H9 (cell line): Measurements from ENCODE around the gene KCNK10. TPM values are rescaled to one million over a fixed set of nuclear protein-coding genes. Genes with fewer than 3 reads are reported as not detected.

Source experiments
- DNase-seq: peaks from one replicate; pipeline ENCODE4 v3.0.0-alpha.2; 2017
- H2AFZ ChIP-seq: one replicate; pipeline ENCODE4 v1.6.1; 2013; ENCODE audit warnings: mild to moderate bottlenecking, low read length, control low read depth, moderate library complexity
- H2AK5ac ChIP-seq: 2 replicates; pipeline ENCODE4 v1.6.1; 2013; ENCODE audit warnings: low read length, control low read depth, mixed read lengths; ENCODE audit not compliant: insufficient read length
- H2BK120ac ChIP-seq: one replicate; pipeline ENCODE4 v1.6.1; 2013; ENCODE audit warnings: low read depth, mild to moderate bottlenecking, low read length, control low read depth, inconsistent platforms; ENCODE audit not compliant: poor library complexity, severe bottlenecking
- H2BK12ac ChIP-seq: 2 replicates; pipeline ENCODE4 v1.6.1; 2013; ENCODE audit warnings: low read length, control low read depth, mixed read lengths, low read depth; ENCODE audit not compliant: insufficient read length
- H2BK15ac ChIP-seq: 2 replicates; pipeline ENCODE4 v1.6.1; 2013; ENCODE audit warnings: low read depth, low read length, control low read depth
- H2BK20ac ChIP-seq: one replicate; pipeline ENCODE4 v1.6.1; 2013; ENCODE audit warnings: low read depth, mild to moderate bottlenecking, low read length, control low read depth, inconsistent platforms; ENCODE audit not compliant: poor library complexity, severe bottlenecking
- H2BK5ac ChIP-seq: 2 replicates; pipeline ENCODE4 v1.6.1; 2013; ENCODE audit warnings: low read length, control low read depth, mixed read lengths; ENCODE audit not compliant: insufficient read length
- H3K14ac ChIP-seq: 2 replicates; pipeline ENCODE4 v1.6.1; 2013; ENCODE audit warnings: low read length, control low read depth; ENCODE audit not compliant: insufficient read depth
- H3K18ac ChIP-seq: 2 replicates; pipeline ENCODE4 v1.6.1; 2013; ENCODE audit warnings: low read depth, mild to moderate bottlenecking, mixed read lengths, low read length, control low read depth; ENCODE audit not compliant: insufficient read length
- H3K23ac ChIP-seq: 2 replicates; pipeline ENCODE4 v1.6.1; 2013; ENCODE audit warnings: low read length, control low read depth, mixed read lengths, low read depth; ENCODE audit not compliant: insufficient read length
- H3K23me2 ChIP-seq: 2 replicates; pipeline ENCODE4 v1.6.1; 2013; ENCODE audit warnings: low read depth, mild to moderate bottlenecking, mixed read lengths, low read length, control low read depth; ENCODE audit not compliant: insufficient read length, poor library complexity, severe bottlenecking
- H3K27ac ChIP-seq: 2 replicates; pipeline ENCODE4 v1.5.1; 2013; ENCODE audit warnings: low read length, control low read depth, mixed read lengths, low read depth; ENCODE audit not compliant: insufficient read length
- H3K27me3 ChIP-seq: 2 replicates; pipeline ENCODE4 v1.6.1; 2013; ENCODE audit warnings: low read length, control low read depth, inconsistent platforms; ENCODE audit not compliant: insufficient read depth
- H3K4ac ChIP-seq: 2 replicates; pipeline ENCODE4 v1.6.1; 2013; ENCODE audit warnings: low read depth, mild to moderate bottlenecking, control low read depth, inconsistent platforms, low read length, moderate library complexity
- H3K4me1 ChIP-seq: 2 replicates; pipeline ENCODE4 v1.6.1; 2013; ENCODE audit warnings: low read length, control low read depth, inconsistent platforms; ENCODE audit not compliant: insufficient read depth
- H3K4me2 ChIP-seq: 2 replicates; pipeline ENCODE4 v1.6.1; 2013; ENCODE audit warnings: low read length, control low read depth, mixed read lengths; ENCODE audit not compliant: insufficient read length, insufficient read depth
- H3K56ac ChIP-seq: 2 replicates; pipeline ENCODE4 v1.6.1; 2013; ENCODE audit warnings: low read depth, mild to moderate bottlenecking, mixed read lengths, low read length, control low read depth; ENCODE audit not compliant: insufficient read length
- H3K79me1 ChIP-seq: 2 replicates; pipeline ENCODE4 v1.6.1; 2013; ENCODE audit warnings: low read depth, mild to moderate bottlenecking, moderate library complexity, low read length, control low read depth, inconsistent platforms; ENCODE audit not compliant: insufficient read depth, poor library complexity, severe bottlenecking
- H3K79me2 ChIP-seq: 2 replicates; pipeline ENCODE4 v1.6.1; 2013; ENCODE audit warnings: low read length, control low read depth, inconsistent platforms; ENCODE audit not compliant: insufficient read depth
- H3K9ac ChIP-seq: 2 replicates; pipeline ENCODE4 v1.6.1; 2013; ENCODE audit warnings: low read length, control low read depth, mixed read lengths; ENCODE audit not compliant: insufficient read length; ENCODE audit errors: extremely low read depth
- H3K9me3 ChIP-seq: one replicate; pipeline ENCODE4 v1.6.1; 2013; ENCODE audit warnings: low read depth, low read length, inconsistent platforms; ENCODE audit not compliant: control insufficient read depth
- H3T11ph ChIP-seq: one replicate; pipeline ENCODE4 v1.6.1; 2013; ENCODE audit warnings: mild to moderate bottlenecking, low read length, control low read depth, inconsistent platforms
- H4K20me1 ChIP-seq: one replicate; pipeline ENCODE4 v1.6.1; 2013; ENCODE audit not compliant: control insufficient read depth, insufficient read length, insufficient read depth
- H4K5ac ChIP-seq: 2 replicates; pipeline ENCODE4 v1.6.1; 2013; ENCODE audit warnings: low read depth, mild to moderate bottlenecking, mixed read lengths, low read length, control low read depth; ENCODE audit not compliant: insufficient read length
- H4K8ac ChIP-seq: replicated peaks from 2 replicates; pipeline ENCODE4 v1.6.1; 2013; ENCODE audit warnings: low read length, control low read depth, mixed read lengths, low read depth; ENCODE audit not compliant: insufficient read length
- H4K91ac ChIP-seq: 2 replicates; pipeline ENCODE4 v1.6.1; 2013; ENCODE audit warnings: low read depth, mild to moderate bottlenecking, moderate library complexity, mixed read lengths, low read length, control low read depth; ENCODE audit not compliant: insufficient read length
- H3K27ac Mint-ChIP-seq, 3 experiments: 2 replicates in 2 of 3; 3 replicates in 1 of 3; pipeline ENCODE4 v1.8.0; 2020 to 2021; ENCODE audit warnings: mixed read lengths in 3 of 3, mild to moderate bottlenecking in 1 of 3, moderate library complexity in 1 of 3
- H3K27me3 Mint-ChIP-seq: 2 replicates; pipeline ENCODE4 v1.8.0; 2021; ENCODE audit warnings: low read depth, mild to moderate bottlenecking, moderate library complexity, mixed read lengths
- H3K36me3 Mint-ChIP-seq, 3 experiments: 2 replicates in 2 of 3; 3 replicates in 1 of 3; pipeline ENCODE4 v1.8.0; 2020 to 2021; ENCODE audit warnings: low read depth in 3 of 3, mixed read lengths in 3 of 3; ENCODE audit not compliant: insufficient read depth in 1 of 3
- H3K4me1 Mint-ChIP-seq, 2 experiments: 2 replicates each; pipeline ENCODE4 v1.8.0; 2020; ENCODE audit warnings: mixed read lengths in 2 of 2
- H3K4me3 Mint-ChIP-seq, 2 experiments: 2 replicates in 1 of 2; 3 replicates in 1 of 2; pipeline ENCODE4 v1.8.0; 2020 to 2021; ENCODE audit warnings: mild to moderate bottlenecking in 2 of 2, mixed read lengths in 2 of 2, moderate library complexity in 1 of 2
- H3K9me3 Mint-ChIP-seq, 2 experiments: 2 replicates in 1 of 2; 3 replicates in 1 of 2; pipeline ENCODE4 v1.8.0; 2020; ENCODE audit warnings: mild to moderate bottlenecking in 2 of 2, mixed read lengths in 2 of 2, moderate library complexity in 1 of 2
- CTCF ChIP-seq: fragments of 200-600 bp; sonication (generic); conservative IDR thresholded peaks from 3 replicates; pipeline ENCODE4 v1.8.0; 2021; ENCODE audit warnings: antibody characterized with exemption, mild to moderate bottlenecking
- WGBS: extraction: QIAGEN DNeasy Blood & Tissue Kit; methylation state at CpG from one replicate; pipeline ENCODE4 v1.1.7; 2013; ENCODE audit warnings: missing lambda C conversion rate, low lambda C conversion rate, mixed read lengths; ENCODE audit not compliant: insufficient read length; ENCODE audit errors: extremely low coverage; 5-methylcytosine and 5-hydroxymethylcytosine counted together
- total RNA-seq: library from RNA; stranded (reverse); gene quantifications from 2 replicates; pipeline ENCODE4 v1.2.1, GENCODE V29; 2021

KCNK10 gene
- total RNA-seq, 1 experiment from 2014 or later: 0.33 TPM

GRCh38 chr14:88242446-88242845 is 80.6 kb downstream of the KCNK10 start:
- Histone ChIP-seq H2AFZ (no peak overlapping the region), H2AK5ac (no peak overlapping the region), H3K4me2 (no peak overlapping the region), H3K79me1 (no peaks in the 10 kb centered on the region), H4K91ac (no peak overlapping the region), H3K56ac (no peak overlapping the region), H3K4me1 (no peaks in the 10 kb centered on the region), H4K8ac (no peak overlapping the region), H3K79me2 (no peaks in the 10 kb centered on the region), H3K23ac (no peak overlapping the region), H3K23me2 (no peaks in the 10 kb centered on the region), H4K20me1 (no peaks in the 10 kb centered on the region), H3T11ph (no peak overlapping the region), H3K14ac (no peak overlapping the region), H2BK5ac (no peak overlapping the region), H2BK20ac (no peak overlapping the region), H3K27me3 (no peaks in the 10 kb centered on the region), H3K27ac (no peak overlapping the region), H3K18ac (no peak overlapping the region), H2BK12ac (no peak overlapping the region), H2BK120ac (no peak overlapping the region), H4K5ac (no peak overlapping the region), H3K4ac (no peak overlapping the region), H3K9ac (no peak overlapping the region), H3K9me3 (no peaks in the 10 kb centered on the region), H2BK15ac (no peak overlapping the region)
- Mint-ChIP-seq H3K27me3 (no peaks in the 10 kb centered on the region; the same call in 1 of the 2 replicates), H3K4me3 (no peak overlapping the region), H3K9me3 (no peaks in the 10 kb centered on the region), H3K4me1 (peaks cover 0 to 8% of the 10 kb centered on the region in 2 experiments; a peak in 2 of 4 replicates), H3K36me3 (no peaks in the 10 kb centered on the region), H3K27ac (no peak overlapping the region)
- DNase-seq: no peak
- no peak for TF ChIP-seq CTCF
- WGBS: no CpG with 5 or more reads among the region's 5 CpGs
